Astrocyte (in vitro differentiated cells and primary cell): Measurements from ENCODE around the gene HADHB.
"Not testable (repeated sequence)": the region's sequence is repeated elsewhere in the genome, so short reads cannot be mapped to it uniquely, and the experiment has no call there.

Source experiments
- CTCF ChIP-seq: IDR thresholded peaks from 2 replicates; pipeline ENCODE4 v1.5.1; 2011; ENCODE audit warnings: low read depth, mild to moderate bottlenecking, inconsistent platforms, low read length, moderate library complexity; ENCODE audit not compliant: insufficient read depth
- EZH2 ChIP-seq: IDR thresholded peaks from 2 replicates; pipeline ENCODE4 v1.6.1; 2012; ENCODE audit warnings: mild to moderate bottlenecking, low read length, inconsistent platforms; ENCODE audit not compliant: insufficient read depth

- not testable (repeated sequence) for TF ChIP-seq CTCF, EZH2
These were observed 60.4 kb downstream of the HADHB start for GRCh38 chr2:26305094-26305493.
